GM23338 (cell line): ENCODE results near the gene RAX2. TPM values are rescaled to one million over a fixed set of nuclear protein-coding genes. Genes with fewer than 3 reads are reported as not detected.

ENCODE experiments used
- ATAC-seq: fragments of 200-7000 bp; cut with Tn5 transposase; 3 replicates; pipeline ENCODE4 v1.9.1; 2020
- DNase-seq: peaks from one replicate; pipeline ENCODE4 v3.0.0-alpha.2; 2015; ENCODE audit warnings: low spot score
- H2AFZ ChIP-seq: fragments of 200-600 bp; sonication (generic); 2 replicates; pipeline ENCODE4 v1.8.0; 2016; ENCODE audit warnings: antibody characterized with exemption, mild to moderate bottlenecking, moderate library complexity
- H3F3A ChIP-seq: fragments of 200-600 bp; sonication (generic); replicated peaks from 2 replicates; pipeline ENCODE4 v1.8.0; 2017; ENCODE audit warnings: antibody characterized with exemption, mixed run types, low read depth
- H3K27ac ChIP-seq: fragments of 200-600 bp; sonication (generic); 2 replicates; pipeline ENCODE4 v1.6.1; 2016; ENCODE audit warnings: low read depth
- H3K27me3 ChIP-seq: fragments of 200-600 bp; sonication (generic); 2 replicates; pipeline ENCODE4 v1.8.0; 2016; ENCODE audit warnings: mild to moderate bottlenecking, mixed run types, moderate library complexity; ENCODE audit not compliant: insufficient read depth
- H3K36me3 ChIP-seq: fragments of 200-600 bp; sonication (generic); 2 replicates; pipeline ENCODE4 v1.8.0; 2016; ENCODE audit warnings: mild to moderate bottlenecking; ENCODE audit not compliant: insufficient read depth
- H3K4me1 ChIP-seq: fragments of 200-600 bp; sonication (generic); 2 replicates; pipeline ENCODE4 v1.8.0; 2016; ENCODE audit warnings: mild to moderate bottlenecking, moderate library complexity; ENCODE audit not compliant: insufficient read depth
- H3K4me2 ChIP-seq: fragments of 200-600 bp; sonication (generic); 2 replicates; pipeline ENCODE4 v1.7.1; 2017; ENCODE audit warnings: mixed run types
- H3K4me3 ChIP-seq: fragments of 200-600 bp; sonication (generic); 2 replicates; pipeline ENCODE4 v1.6.1; 2016; ENCODE audit warnings: mixed run types
- H3K79me2 ChIP-seq: fragments of 200-600 bp; sonication (generic); replicated peaks from 2 replicates; pipeline ENCODE4 v1.8.0; 2017; ENCODE audit warnings: mild to moderate bottlenecking; ENCODE audit not compliant: insufficient read depth
- H3K9me2 ChIP-seq: fragments of 200-600 bp; sonication (generic); 2 replicates; pipeline ENCODE4 v1.8.0; 2017; ENCODE audit not compliant: insufficient read depth
- H4K20me1 ChIP-seq: fragments of 200-600 bp; sonication (generic); replicated peaks from 2 replicates; pipeline ENCODE4 v1.8.0; 2017; ENCODE audit warnings: mild to moderate bottlenecking; ENCODE audit not compliant: insufficient read depth
- H3K27ac Mint-ChIP-seq: 2 replicates; pipeline ENCODE4 v1.8.0; 2020; ENCODE audit warnings: inconsistent platforms, mild to moderate bottlenecking, moderate library complexity, mixed read lengths
- H3K27me3 Mint-ChIP-seq: 3 replicates; pipeline ENCODE4 v1.8.0; 2022; ENCODE audit warnings: low read depth, mild to moderate bottlenecking, moderate library complexity, mixed read lengths, inconsistent platforms; ENCODE audit not compliant: insufficient read depth, poor library complexity
- H3K36me3 Mint-ChIP-seq: 3 replicates; pipeline ENCODE4 v1.8.0; 2021; ENCODE audit warnings: low read depth, mild to moderate bottlenecking, inconsistent platforms, moderate library complexity, mixed read lengths
- H3K4me1 Mint-ChIP-seq: 3 replicates; pipeline ENCODE4 v1.8.0; 2020; ENCODE audit warnings: mild to moderate bottlenecking, inconsistent platforms, mixed read lengths
- H3K4me3 Mint-ChIP-seq: 3 replicates; pipeline ENCODE4 v1.8.0; 2021; ENCODE audit warnings: moderate library complexity, mild to moderate bottlenecking, inconsistent platforms, mixed read lengths
- H3K9me3 Mint-ChIP-seq: 3 replicates; pipeline ENCODE4 v1.8.0; 2020; ENCODE audit warnings: moderate library complexity, mild to moderate bottlenecking, inconsistent platforms, mixed read lengths
- CREB1 ChIP-seq: fragments of 250-450 bp; sonication (Bioruptor Pico); IDR thresholded peaks from 2 replicates; pipeline ENCODE4 v1.5.0; 2020; ENCODE audit warnings: low read depth, mild to moderate bottlenecking, moderate library complexity
- EZH2 ChIP-seq: fragments of 200-600 bp; sonication (generic); IDR thresholded peaks from one replicate; pipeline ENCODE4 v1.8.0; 2017; ENCODE audit warnings: antibody characterized with exemption, mild to moderate bottlenecking, low read depth; ENCODE audit not compliant: unreplicated experiment
- JUNB ChIP-seq: IDR thresholded peaks from one replicate; pipeline ENCODE4 v1.6.1; 2016; ENCODE audit warnings: antibody characterized with exemption; ENCODE audit not compliant: unreplicated experiment
- NANOG ChIP-seq: IDR thresholded peaks from 2 replicates; pipeline ENCODE4 v1.6.1; 2016; ENCODE audit warnings: antibody characterized with exemption, borderline replicate concordance
- POLR2AphosphoS5 ChIP-seq: IDR thresholded peaks from 2 replicates; pipeline ENCODE4 v1.6.1; 2016; ENCODE audit warnings: antibody characterized with exemption, low read depth
- REST ChIP-seq: IDR thresholded peaks from one replicate; pipeline ENCODE4 v1.6.1; 2018; ENCODE audit warnings: antibody characterized with exemption; ENCODE audit not compliant: unreplicated experiment
- STAT1 ChIP-seq: IDR thresholded peaks from one replicate; pipeline ENCODE4 v1.6.1; 2016; ENCODE audit warnings: antibody characterized with exemption; ENCODE audit not compliant: unreplicated experiment
- ZNF114 ChIP-seq: fragments of 250-450 bp; sonication (Bioruptor Pico); IDR thresholded peaks from 2 replicates; pipeline ENCODE4 v1.5.0; 2020; ENCODE audit warnings: mild to moderate bottlenecking, moderate library complexity
- ZNF331 ChIP-seq: fragments of 250-450 bp; sonication (Bioruptor Pico); IDR thresholded peaks from 2 replicates; pipeline ENCODE4 v1.5.0; 2020; ENCODE audit warnings: low read depth, mild to moderate bottlenecking, moderate library complexity
- polyA plus RNA-seq: library from polyadenylated mRNA; unstranded; fragments of >200 nt; fragmentation: Nextera tagmentation; extraction: Ambion mirVana; gene quantifications from 2 replicates; pipeline ENCODE4 v1.2.1, GENCODE V29; 2016
- total RNA-seq: library from RNA; depleted of rRNA; stranded (reverse); fragments of >200 nt; shearing (Covaris generic); gene quantifications from 2 replicates; pipeline ENCODE4 v1.2.3, GENCODE V29; 2014
- TF ChIP-seq, protein P1 (sequence below), 2 experiments: fragments of 200-600 bp in 1 of 2; sonication (generic) in 1 of 2; conservative IDR thresholded peaks; 2 replicates each; pipeline versions ENCODE4 v1.5.1 to v1.6.1; 2016 to 2017; ENCODE audit warnings: antibody characterized with exemption in 2 of 2, low read depth in 2 of 2, mild to moderate bottlenecking in 2 of 2, moderate library complexity in 1 of 2

Gene RAX2
- total and polyA plus RNA-seq, 2 experiments from 2014 or later = 0.13 TPM; not detected in 1

- TF ChIP-seq STAT1 (no peak), REST (no peak)
- TF ChIP-seq, protein P1, sequence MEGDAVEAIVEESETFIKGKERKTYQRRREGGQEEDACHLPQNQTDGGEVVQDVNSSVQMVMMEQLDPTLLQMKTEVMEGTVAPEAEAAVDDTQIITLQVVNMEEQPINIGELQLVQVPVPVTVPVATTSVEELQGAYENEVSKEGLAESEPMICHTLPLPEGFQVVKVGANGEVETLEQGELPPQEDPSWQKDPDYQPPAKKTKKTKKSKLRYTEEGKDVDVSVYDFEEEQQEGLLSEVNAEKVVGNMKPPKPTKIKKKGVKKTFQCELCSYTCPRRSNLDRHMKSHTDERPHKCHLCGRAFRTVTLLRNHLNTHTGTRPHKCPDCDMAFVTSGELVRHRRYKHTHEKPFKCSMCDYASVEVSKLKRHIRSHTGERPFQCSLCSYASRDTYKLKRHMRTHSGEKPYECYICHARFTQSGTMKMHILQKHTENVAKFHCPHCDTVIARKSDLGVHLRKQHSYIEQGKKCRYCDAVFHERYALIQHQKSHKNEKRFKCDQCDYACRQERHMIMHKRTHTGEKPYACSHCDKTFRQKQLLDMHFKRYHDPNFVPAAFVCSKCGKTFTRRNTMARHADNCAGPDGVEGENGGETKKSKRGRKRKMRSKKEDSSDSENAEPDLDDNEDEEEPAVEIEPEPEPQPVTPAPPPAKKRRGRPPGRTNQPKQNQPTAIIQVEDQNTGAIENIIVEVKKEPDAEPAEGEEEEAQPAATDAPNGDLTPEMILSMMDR (conservative IDR thresholded peaks at IDR 0.05; ENCODE audit: low read depth in 2 of 2) = no peak
These were observed 18.2 kb downstream of the RAX2 start (continued) for GRCh38 chr19:3753631-3754410.

DNA sequence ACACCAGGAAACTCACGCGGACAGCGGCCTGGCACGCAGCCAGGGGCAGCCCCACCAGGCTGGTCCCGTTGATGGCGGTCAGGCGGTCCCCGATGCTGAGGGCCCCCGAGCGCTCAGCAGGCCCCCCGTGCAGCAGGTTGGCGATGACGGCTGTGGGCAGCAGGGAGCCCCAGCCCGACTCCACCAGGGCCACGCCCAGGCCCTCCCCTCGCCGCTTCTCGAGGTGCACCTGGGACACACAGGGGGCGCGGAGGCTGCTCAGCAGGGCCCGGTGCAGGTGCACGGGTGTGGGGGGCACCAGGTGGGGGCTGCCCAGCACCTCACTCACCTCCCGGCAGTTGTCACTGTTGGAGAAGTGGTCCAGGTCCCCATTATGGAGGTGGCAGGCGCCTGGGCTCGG lies 19.5 kb downstream of the RAX2 start:
- Mint-ChIP-seq H3K27me3 (peaks cover 1% of the 10 kb centered on the region), H3K4me3 (no peak overlapping the region), H3K27ac (no peak overlapping the region), H3K36me3 (peaks cover 18% of the 10 kb centered on the region; the same call in 2 of the 3 replicates), H3K4me1 (no peaks in the 10 kb centered on the region), H3K9me3 (no peaks in the 10 kb centered on the region)
- Histone ChIP-seq H4K20me1 (no peaks in the 10 kb centered on the region), H3K27ac (no peak overlapping the region), H3K27me3 (no peaks in the 10 kb centered on the region), H3K4me3 (no peak overlapping the region), H3K4me1 (no peaks in the 10 kb centered on the region), H3F3A (no peaks in the 10 kb centered on the region), H3K36me3 (no peaks in the 10 kb centered on the region), H3K9me2 (no peaks in the 10 kb centered on the region), H2AFZ (no peak overlapping the region), H3K79me2 (no peaks in the 10 kb centered on the region), H3K4me2 (no peak overlapping the region)
- no peak for DNase-seq
- ATAC-seq = no peak
- TF ChIP-seq JUNB (no peak), POLR2AphosphoS5 (no peak), STAT1 (no peak), NANOG (no peak), ZNF114 (no peak), REST (no peak), ZNF331 (CRISPR knock-in tag) (no peak), EZH2 (no peak), CREB1 (CRISPR knock-in tag) (no peak)
- TF ChIP-seq, protein P1 (conservative IDR thresholded peaks at IDR 0.05; ENCODE audit: low read depth in 2 of 2) = no peak
